IPS-18c (cell line): Measurements from ENCODE around the gene MOB2.

ENCODE experiments used
- H3K4me3 ChIP-seq: 2 replicates; pipeline ENCODE4 v1.7.0; 2013; ENCODE audit warnings: low read depth, mild to moderate bottlenecking, low read length, moderate library complexity; ENCODE audit not compliant: insufficient read depth
- H3K9me3 ChIP-seq: one replicate; pipeline ENCODE4 v1.6.1; 2013; ENCODE audit warnings: mild to moderate bottlenecking, low read length, moderate library complexity; ENCODE audit not compliant: control insufficient read depth, insufficient read depth

Gene MOB2

DNA sequence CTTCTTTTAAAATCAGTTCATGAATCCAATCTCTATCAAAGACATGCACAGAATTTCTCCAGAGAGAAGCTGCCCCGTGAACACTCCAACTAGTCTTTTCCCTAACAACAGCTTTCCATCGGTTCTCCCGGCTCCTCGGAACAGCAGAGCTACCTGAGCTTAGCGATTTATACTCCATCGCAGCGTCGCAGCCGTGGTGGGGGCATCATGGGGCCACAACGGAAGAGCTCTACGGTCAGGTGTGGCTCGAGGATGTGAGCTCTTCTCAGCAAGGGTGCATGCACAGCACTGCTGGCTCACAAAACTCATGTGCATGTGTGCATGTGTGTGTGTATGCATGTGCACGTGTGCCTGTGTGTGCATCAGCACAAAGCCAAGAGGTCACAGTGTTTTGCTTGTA, 11.7 kb upstream of the MOB2 start:
- Histone ChIP-seq H3K4me3 (no peak overlapping the region), H3K9me3 (peaks cover 2% of the 10 kb centered on the region)

DNA sequence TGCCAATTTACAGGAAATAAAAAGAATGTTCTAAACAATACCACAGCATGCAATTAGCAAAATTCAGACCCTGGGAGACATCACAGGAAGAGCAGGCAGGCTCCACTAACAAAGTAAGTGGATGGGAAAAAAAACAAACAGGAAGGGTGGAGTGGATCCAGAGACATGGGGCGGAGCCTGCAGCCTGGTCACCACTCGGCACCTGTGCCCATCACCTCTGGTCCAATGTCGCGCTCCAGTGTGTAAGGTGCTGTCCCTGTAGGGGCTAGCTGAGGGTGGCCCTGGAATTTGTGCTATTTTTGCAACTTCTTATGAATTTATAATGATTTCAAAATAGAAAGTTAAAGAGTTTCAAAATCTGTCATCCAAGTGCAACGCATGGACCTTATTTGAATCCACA, 11.0 kb upstream of the MOB2 start:
- Histone ChIP-seq H3K9me3 (peaks cover 2% of the 10 kb centered on the region), H3K4me3 (no peak overlapping the region)

DNA sequence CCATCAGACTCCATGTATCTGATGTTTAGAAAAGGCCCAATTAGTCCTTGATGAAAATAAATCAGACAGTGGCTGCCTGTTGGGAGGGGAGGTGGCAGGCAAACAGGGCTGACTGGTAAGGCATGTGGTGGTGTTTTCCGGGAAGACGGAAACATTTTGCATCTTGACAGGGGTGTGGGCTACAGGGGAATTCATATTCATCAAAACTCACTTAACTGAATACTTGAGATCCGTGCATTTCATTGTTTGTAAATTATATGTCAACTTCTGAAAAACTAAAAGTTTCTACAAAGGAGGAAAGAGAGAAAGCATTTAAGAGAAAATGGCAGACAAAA, 10.1 kb upstream of the MOB2 start:
- Histone ChIP-seq H3K4me3 (no peak overlapping the region), H3K9me3 (peaks cover 2% of the 10 kb centered on the region)

DNA sequence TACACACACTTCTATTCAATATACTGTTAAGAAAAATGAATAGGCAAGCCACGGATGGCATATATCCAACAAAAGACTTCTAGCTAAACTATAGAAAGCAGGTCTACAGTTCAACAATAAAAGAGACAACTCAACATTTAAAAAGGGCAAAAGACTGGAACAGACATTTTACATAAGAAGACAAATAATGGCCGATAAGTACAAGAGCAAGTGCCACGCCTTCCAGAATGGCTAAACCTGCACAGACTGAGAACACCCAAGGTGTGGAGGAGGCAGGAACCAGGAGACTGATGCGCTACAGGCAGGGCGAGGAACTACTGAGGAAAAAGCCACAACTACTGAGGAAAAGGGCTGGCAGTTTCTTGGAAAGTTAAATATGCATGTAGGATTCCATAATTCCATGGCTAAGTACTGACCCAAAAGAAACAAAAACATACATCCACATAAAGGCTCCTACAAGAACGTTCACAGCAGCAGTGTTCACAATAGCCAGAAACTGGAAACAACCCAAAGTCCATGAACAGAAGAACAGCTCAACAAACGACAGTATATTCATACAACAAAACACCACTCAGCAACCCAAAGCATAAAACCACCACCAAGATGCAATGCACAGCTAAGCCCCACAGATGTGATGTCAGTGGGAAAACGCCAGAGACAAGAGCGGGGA, 9.6 kb upstream of the MOB2 start:
- Histone ChIP-seq H3K4me3 (no peak overlapping the region), H3K9me3 (peaks cover 2% of the 10 kb centered on the region)

DNA sequence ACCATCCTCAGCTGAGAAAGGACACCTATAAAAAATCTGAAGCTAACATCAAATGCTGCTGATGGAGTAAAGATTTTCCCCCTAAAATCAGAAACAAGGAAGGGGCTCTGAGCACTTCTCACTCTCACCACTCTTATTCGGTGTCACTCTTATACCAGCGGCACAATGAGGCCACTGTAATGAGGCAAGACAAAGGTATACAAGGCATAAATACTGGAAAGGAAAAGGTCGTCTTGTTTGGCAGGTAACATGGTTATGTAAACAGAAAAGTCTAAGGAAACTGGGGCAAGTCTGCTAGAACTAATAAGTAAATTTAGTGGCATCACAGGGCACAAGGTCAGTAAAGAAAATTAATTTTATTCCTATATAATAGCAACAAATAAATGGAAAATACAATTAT, 8.1 kb upstream of the MOB2 start:
- Histone ChIP-seq H3K4me3 (no peak overlapping the region), H3K9me3 (peaks cover 2% of the 10 kb centered on the region)

DNA sequence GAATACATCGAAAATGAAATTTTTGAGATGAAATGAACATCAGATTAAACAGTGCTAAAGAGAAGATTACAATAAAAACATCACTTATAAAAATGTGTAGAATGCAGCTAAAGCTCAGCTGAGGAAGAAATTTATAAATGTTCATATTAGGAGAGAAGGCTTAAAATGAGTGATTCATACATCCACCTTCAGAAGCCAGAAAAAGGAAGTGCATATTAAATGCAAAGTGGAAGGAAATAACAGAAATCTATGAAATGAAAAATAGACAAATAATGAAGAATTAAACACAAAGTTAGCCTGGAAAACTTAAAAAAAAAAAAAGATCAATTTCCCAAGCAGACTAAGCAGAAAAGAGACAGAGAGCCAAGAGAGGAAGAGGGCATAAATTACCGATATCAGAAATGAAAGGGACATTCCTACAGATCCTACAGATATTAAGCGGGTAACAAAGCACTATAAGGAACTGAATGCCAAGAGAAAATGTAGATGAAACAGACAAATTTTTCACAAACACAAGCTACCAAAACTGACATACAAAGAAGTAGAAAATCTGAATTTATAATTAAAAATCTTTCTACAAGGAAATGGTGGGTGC, 7.2 kb upstream of the MOB2 start:
- Histone ChIP-seq H3K9me3 (peaks cover 2% of the 10 kb centered on the region), H3K4me3 (no peak overlapping the region)

DNA sequence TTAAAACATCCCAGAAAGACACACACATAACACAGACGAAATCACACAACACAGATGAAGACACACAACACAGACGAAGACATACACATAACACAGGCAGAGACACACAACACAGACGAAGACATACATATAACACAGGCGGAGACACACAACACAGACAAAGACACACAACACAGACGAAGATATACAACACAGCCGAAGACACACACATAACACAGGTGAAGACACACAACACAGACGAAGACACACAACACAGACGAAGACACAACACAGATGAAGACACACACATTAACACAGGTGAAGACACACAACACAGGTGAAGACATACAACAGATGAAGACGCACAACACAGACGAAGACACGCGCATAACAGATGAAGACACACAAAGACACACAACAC, 4.8 kb upstream of the MOB2 start:
- H3K9me3 ChIP-seq = no peaks in the 10 kb centered on the region
- H3K4me3 ChIP-seq = no peak overlapping the region

DNA sequence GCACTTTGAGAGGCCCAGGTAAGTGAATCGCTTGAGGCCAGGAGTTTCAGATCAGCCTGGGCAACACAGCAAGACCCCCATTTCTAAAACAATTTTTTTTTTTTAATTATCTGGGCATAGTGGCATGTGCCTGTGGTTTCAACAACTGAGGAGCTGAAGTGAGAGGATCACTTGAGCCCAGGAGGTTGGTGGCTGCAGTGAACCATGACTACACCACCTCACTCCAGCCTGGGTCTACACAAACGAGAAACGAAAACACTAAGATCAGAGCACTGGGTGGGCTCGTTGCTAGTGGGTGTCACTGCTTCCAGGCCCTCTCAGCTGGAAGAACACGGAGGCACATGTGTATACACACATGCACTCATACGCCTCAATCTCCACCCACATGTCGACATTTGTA, 4.1 kb upstream of the MOB2 start:
- no peaks in the 10 kb centered on the region for H3K9me3 ChIP-seq
- no peak overlapping the region for H3K4me3 ChIP-seq

DNA sequence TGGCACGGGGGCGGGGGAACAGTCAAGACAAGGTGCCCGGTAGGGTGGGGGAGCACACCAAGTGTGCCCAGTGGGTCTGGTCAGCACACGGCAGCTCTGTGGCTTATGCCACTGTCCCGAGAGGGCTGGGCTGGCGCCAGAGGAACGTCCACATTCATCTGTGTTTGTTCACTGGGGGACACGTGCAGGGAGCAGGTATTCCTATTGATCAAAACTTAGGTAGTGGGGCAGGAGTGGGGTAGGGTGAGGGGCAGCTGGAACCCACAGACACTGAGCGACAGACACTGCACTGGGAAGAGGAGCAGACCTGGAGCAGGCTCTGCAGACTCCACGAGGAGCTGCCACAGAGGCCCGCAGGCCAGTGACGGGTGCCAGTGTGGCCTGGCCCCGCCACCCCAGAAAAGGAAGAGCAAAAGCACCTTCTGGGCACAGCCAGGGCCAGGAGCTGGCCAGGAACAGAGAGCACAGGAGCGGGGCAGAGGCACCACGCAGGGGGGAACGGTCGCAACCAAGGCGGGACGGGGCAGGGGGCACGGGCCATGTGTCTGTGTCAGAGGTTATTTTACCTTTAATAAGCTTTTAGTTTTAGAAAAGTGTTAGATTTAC, 2.1 kb upstream of the MOB2 start:
- Histone ChIP-seq H3K9me3 (no peaks in the 10 kb centered on the region), H3K4me3 (no peak overlapping the region)

DNA sequence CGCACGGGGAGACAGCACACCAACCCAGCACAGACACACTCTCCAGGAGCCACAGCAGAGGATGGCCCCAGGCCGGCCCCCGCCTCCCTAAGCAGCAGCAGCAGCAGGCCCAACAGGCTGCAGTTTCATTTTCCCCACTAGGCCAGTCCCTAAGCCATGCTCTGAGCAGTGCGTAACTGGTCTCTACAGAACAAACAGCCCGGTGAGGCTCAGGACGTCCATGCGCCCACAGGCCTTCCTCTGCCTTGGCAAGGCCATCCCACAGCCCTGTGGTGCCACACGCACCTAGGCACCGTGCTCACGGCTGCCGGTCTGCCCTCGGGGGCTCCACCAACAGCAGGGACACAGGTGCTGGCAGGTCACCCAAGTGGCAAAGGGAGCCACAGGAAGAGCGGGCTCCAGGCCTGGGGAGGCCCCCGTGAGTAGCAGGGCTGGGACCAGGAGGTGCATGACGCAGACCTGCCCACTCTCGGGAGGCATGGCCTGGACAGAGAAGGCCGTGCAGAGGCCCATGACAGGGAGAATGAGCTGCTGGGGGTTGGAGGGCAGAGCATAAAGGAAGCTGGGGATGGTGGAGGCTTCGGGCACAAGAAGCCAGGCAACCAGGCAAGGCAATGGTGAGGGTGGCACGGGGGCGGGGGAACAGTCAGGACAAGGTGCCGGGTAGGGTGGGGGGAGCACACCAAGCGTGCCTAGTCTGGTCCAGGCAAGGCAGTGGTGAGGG, 1.4 kb upstream of the MOB2 start:
- no peak overlapping the region for H3K4me3 ChIP-seq

DNA sequence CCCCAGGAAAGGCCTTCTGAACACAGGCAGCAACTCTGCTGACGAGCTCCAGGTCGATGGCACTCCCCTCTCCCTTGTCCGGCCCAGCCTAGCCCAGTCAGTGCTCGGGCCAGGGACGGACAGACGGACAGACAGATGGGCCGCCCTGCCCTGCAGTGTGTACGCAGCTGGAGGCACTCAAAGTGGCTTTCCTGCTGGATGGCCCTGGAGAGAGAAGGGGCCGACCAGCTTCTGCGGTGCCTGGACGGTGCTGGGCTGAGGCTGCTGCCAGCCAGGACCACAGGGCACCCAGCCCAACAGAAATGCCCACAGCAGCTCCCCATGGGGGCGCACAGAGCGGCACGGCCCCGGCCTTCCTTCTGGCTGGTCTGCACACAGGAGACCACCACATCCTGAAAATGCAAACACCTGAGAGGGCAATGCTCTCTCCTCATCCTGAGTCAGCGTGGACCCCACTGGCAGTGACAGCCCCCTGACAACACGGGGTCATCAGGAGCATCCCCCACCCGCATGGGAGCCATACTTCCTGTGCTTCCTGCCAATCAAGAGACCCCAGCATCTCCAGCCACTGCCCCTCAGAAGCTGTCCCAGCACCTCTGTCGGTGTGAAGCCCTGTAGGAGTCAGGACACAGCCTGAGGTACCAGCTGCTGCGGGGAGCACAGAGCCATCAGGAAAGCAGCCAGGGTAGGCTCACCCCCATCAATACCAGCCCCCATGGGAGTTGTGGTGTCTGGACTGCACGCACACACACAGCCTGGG, 692 bp upstream of the MOB2 start:
- no peaks in the 10 kb centered on the region for H3K9me3 ChIP-seq
- no peak overlapping the region for H3K4me3 ChIP-seq

More for the DNA sequence above, 1.4 kb upstream of the MOB2 start:
- no peaks in the 10 kb centered on the region for H3K9me3 ChIP-seq

DNA sequence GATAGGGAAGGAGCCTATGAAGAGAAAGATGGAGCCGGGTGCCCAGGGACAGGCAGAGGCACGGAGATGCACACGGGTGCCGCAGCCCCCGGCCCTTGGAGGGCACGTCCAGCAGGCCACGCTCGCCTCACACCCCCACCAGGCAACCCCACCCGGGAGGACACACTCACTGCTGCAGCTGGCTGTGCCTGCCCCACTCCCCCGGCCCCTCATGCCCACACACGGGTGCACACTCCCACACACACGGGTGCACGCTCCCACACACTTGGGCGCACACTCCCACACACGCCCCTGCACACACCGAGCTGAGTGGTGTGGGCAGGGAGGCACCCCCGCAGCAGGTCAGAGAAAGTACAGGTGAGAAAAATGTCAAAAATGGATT, 1.1 kb downstream of the MOB2 start:
- Histone ChIP-seq H3K4me3 (no peak overlapping the region), H3K9me3 (no peaks in the 10 kb centered on the region)

DNA sequence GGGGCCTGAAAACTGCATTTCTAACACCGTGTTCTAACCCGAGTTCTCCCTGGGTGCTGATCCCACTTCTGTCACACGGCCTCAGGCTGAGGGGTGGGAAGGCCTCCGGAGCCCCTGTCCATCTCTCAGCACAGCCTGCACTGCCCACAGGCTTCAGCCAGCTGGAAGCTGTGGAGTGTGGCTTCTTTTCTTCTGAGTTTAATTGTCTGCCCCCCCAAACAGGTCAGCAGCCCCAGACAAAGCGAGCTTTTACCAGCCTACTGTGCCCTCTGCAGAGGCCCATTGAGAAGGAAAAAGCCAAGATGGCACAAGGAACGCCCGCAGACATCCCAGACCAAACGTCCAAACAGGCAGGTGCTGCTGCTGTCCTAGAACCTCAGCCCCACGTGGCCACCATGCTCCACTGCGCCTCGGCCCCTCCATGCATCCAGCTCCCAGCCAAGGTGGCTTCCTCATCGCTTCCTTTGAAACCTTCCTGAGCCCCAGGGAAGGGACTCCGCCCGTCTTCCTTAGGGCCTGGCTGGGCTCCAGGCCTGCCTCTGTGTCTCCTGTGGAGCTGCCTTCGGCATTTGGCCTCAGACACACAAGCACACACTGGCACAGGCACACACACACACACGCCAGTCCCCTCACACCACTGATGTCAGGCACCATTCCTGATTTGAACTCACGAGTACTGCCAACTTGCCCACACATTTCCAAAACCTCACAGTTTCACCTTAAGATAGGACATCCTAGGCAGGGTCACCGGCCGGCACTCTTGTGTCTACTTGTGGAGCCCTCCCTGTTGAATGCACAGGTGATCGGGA, 1.7 kb downstream of the MOB2 start:
- no peaks in the 10 kb centered on the region for H3K9me3 ChIP-seq
- H3K4me3 ChIP-seq = no peak overlapping the region

DNA sequence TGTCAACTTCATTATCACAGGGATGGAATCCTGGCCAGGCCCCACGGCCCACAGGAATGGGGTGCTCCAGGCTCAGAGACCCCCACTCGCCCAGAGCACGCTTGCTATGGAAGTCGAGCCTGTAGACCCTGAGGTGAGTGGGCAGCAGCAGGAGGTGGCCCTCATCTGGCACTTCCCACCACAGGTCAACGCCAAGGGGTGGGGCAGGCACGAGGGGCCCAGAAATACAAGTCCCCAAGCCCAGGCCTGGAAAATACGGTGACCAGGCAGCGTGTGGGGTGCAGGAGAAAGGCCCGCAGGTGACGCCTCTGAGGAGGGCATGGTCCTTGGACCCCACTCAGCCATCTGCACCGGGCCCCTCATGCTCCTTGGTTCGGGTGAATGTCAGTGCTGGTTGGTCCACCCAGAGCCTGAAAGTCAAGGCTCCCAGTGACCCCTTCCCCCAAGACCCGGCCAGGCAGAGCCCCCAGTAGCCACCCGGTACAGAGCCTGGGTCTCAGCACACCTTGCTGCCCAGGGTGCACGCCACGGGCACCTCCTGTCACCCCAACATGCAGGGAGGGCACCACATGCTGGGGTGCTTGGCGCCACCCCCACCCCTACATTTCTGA, 2.4 kb downstream of the MOB2 start:
- no peak overlapping the region for H3K4me3 ChIP-seq
- no peaks in the 10 kb centered on the region for H3K9me3 ChIP-seq

DNA sequence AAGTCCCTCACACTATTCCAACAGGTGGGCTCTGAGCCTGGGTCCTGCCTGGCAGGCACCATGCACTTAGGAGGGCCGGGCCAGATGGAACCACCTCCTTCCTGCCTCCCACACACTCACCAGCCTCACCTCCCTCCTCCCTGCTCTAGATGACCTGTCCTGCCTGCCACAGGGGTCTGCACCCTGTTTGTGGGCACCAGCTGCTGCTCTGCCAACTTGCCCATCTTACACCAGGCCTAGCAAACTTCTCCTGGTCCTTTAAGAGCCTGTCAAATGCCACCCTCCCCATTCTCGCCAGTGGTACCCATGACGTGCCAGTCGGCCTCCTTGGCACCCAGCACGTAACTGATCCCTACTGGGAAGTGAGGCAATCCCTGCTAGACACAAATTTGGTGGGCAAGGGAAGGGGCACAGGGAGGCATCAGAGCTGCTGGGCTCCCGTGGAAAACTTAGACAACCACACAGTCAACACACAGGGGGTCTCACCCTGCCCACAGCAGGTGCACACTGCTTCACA, 3.1 kb downstream of the MOB2 start:
- H3K4me3 ChIP-seq = no peak overlapping the region
- H3K9me3 ChIP-seq = no peaks in the 10 kb centered on the region
